ENCODE results near the gene DIAPH3.
"Not testable (repeated sequence)": the region's sequence is repeated elsewhere in the genome, so short reads cannot be mapped to it uniquely, and the experiment has no call there.

DNA sequence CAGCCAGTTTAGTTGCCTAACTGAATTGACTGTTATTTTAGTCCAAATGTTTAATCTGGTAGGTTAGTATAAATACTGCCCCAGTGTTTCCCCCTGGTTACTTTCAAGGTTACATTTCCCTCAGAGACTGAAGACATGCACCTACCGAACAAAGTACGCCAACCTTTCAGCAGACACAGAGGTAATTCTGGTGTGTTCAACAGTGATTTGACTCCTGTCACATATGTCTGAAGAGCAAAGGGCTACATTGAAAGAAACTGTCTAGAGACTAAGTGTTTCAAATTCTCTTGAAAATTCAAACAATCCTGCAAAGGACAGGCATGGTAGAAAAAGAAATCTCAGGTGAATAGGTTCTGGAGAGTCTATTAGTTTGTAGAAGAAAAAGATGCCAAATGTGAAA, 32.2 kb upstream of the DIAPH3 start:
- not testable (repeated sequence) for TF ChIP-seq HOXA7 (CRISPR knock-in tag; IDR thresholded peaks at IDR 0.05); JUN (IDR thresholded peaks at IDR 0.05); RFX5 (IDR thresholded peaks at IDR 0.05); SMC3 (IDR thresholded peaks at IDR 0.05); EP300 (IDR thresholded peaks at IDR 0.05); KDM5A (IDR thresholded peaks at IDR 0.05); POLR2A (IDR thresholded peaks at IDR 0.05; ENCODE audit: low read length); FOXS1 (CRISPR knock-in tag; IDR thresholded peaks at IDR 0.05); BHLHE40 (IDR thresholded peaks at IDR 0.05; ENCODE audit: low read depth, low read length); CBX2 (IDR thresholded peaks at IDR 0.05; ENCODE audit: borderline replicate concordance, low read depth)
- TF ChIP-seq, protein P1, sequence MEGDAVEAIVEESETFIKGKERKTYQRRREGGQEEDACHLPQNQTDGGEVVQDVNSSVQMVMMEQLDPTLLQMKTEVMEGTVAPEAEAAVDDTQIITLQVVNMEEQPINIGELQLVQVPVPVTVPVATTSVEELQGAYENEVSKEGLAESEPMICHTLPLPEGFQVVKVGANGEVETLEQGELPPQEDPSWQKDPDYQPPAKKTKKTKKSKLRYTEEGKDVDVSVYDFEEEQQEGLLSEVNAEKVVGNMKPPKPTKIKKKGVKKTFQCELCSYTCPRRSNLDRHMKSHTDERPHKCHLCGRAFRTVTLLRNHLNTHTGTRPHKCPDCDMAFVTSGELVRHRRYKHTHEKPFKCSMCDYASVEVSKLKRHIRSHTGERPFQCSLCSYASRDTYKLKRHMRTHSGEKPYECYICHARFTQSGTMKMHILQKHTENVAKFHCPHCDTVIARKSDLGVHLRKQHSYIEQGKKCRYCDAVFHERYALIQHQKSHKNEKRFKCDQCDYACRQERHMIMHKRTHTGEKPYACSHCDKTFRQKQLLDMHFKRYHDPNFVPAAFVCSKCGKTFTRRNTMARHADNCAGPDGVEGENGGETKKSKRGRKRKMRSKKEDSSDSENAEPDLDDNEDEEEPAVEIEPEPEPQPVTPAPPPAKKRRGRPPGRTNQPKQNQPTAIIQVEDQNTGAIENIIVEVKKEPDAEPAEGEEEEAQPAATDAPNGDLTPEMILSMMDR (IDR thresholded peaks at IDR 0.05), result not testable (repeated sequence)
- TF ChIP-seq, protein P2, sequence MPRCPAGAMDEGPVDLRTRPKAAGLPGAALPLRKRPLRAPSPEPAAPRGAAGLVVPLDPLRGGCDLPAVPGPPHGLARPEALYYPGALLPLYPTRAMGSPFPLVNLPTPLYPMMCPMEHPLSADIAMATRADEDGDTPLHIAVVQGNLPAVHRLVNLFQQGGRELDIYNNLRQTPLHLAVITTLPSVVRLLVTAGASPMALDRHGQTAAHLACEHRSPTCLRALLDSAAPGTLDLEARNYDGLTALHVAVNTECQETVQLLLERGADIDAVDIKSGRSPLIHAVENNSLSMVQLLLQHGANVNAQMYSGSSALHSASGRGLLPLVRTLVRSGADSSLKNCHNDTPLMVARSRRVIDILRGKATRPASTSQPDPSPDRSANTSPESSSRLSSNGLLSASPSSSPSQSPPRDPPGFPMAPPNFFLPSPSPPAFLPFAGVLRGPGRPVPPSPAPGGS (IDR thresholded peaks at IDR 0.05), result not testable (repeated sequence)
